ENCODE results near the gene PGAP2.

GRCh38 chr11:3826721-3827120 lies 18.4 kb downstream of the PGAP2 start:
- TF ChIP-seq POLR2A (IDR thresholded peaks at IDR 0.05) (no peak), CTCF (IDR thresholded peaks at IDR 0.05) (no peak), EP300 (IDR thresholded peaks at IDR 0.05) (no peak)

Data from ovary (tissue), 3 donors.